RWPE1 (cell line): ENCODE results near the gene PPP2R3A.

Experiments
- CTCF ChIA-PET: fragments of 350-600 bp; sonication (Branson Sonifier 250); formaldehyde crosslinking; extraction: SDS; loops from one replicate; lab custom pipeline; 2021; lab: Yijun Ruan, JAX
- POLR2A ChIA-PET: fragments of 400-600 bp; formaldehyde crosslinking; extraction: SDS; loops from one replicate; lab custom pipeline; 2020; ENCODE audit warnings: antibody characterized with exemption; ENCODE audit not compliant: low non-redundant PET; lab: Yijun Ruan, JAX
- DNase-seq: peaks from one replicate; pipeline ENCODE4 v3.0.0; 2012; ENCODE audit warnings: low spot score
- H3K27ac ChIP-seq: fragments of 450-650 bp; 2 replicates; pipeline ENCODE4 v1.5.1; 2017
- TF ChIP-seq, protein P1 (sequence below): fragments of 450-650 bp; conservative IDR thresholded peaks from 2 replicates; pipeline ENCODE4 v1.5.1; 2017; ENCODE audit warnings: low read depth, mild to moderate bottlenecking

The PPP2R3A gene

DNA sequence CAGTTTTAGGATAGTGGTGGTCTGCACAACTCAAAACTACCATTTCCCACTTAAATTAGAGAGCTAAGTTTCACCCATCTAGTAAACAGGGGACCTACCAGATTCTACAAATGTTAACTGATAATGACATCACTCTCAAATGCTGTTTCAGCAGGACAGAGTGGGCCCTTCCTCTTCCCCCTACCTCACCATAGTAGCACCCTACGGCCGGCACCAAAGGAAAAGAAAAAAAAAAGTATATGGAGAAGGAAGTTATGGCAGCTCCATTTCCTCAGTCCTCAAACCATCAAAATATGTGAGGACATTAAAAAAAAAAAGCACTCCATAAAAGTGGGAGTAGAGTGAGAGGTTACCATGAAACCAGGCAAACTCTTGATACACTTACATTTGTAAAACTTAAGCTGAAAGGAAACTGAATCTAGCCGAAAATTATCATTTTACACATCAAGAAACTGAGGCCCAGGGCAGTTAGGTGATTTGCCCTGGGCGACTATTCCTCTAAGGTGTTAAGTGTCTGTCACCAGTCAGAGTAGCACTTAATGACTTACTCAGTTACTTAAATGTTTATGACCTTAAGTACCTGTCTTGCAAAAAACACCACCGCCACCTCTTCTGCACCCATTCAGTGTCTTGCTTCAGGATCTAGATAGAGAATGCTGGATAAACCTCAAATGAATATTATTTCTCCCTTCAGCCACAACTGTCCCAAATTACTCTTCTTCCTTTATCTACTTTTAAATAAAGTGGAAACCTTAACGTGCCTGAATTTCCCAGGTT is 227.9 kb downstream of the PPP2R3A start:
- TF ChIP-seq, protein P1, sequence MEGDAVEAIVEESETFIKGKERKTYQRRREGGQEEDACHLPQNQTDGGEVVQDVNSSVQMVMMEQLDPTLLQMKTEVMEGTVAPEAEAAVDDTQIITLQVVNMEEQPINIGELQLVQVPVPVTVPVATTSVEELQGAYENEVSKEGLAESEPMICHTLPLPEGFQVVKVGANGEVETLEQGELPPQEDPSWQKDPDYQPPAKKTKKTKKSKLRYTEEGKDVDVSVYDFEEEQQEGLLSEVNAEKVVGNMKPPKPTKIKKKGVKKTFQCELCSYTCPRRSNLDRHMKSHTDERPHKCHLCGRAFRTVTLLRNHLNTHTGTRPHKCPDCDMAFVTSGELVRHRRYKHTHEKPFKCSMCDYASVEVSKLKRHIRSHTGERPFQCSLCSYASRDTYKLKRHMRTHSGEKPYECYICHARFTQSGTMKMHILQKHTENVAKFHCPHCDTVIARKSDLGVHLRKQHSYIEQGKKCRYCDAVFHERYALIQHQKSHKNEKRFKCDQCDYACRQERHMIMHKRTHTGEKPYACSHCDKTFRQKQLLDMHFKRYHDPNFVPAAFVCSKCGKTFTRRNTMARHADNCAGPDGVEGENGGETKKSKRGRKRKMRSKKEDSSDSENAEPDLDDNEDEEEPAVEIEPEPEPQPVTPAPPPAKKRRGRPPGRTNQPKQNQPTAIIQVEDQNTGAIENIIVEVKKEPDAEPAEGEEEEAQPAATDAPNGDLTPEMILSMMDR = no peak
- ChIA-PET CTCF (interaction anchor here (0.6 to 0.9 kb wide), 2 partner anchors 56 to 242 kb away, joined by 3 to 4 read pairs; no protein-coding TSS in a partner anchor), POLR2A (no interaction called here)
- H3K27ac ChIP-seq = no peak overlapping the region
- DNase-seq = no peak

DNA sequence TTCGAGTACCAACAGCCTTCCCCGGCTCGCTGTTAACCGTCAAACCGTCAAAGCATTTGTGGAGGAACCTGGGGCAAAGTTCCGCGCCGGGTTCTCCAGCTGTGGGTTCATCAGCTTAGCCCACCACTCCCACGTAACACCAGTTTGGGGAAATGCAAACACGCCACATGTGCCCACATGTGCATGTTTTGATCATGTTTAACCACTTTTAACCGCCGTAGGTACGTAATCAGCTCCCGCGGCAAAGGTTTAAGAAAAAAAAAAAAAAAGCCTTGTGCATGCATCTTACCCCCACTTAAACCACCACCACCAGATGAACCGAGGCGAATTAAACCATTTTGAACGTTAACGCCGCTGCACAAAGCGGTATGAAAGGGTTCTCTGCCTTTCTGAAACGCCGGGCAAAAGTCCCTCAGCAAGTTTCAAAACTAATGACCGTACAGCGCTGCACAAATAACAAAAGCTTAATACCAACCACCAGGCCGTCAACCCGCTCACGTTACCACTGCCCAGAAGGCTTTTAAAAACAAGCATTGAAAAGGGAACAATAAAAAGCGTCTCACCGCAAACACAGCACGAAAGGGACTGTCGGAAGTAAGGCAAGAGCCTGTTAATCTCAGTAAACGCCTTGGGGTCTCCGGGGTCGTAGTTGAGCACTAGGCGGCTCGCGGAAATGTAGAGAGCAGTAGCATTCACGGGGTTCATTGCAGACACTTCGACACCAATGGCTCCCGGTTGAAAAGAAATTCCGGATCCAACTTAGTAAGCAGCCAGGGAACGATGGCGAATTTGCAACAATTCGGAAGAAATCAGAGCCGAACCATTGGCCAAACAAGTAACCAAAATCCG is 229.1 kb downstream of the PPP2R3A start:
- POLR2A ChIA-PET = interaction anchor here (0.6 to 0.7 kb wide), 2 partner anchors 40 to 1666 kb away, joined by 5 read pairs; no protein-coding TSS in a partner anchor
- H3K27ac ChIP-seq = peak overlapping the region; percentile 100
- TF ChIP-seq, protein P1 = no peak
- no peak for DNase-seq
- CTCF ChIA-PET = interaction anchor here (0.6 to 1.0 kb wide), 4 partner anchors 55 to 558 kb away, joined by 3 to 6 read pairs (median 4); no protein-coding TSS in a partner anchor

DNA sequence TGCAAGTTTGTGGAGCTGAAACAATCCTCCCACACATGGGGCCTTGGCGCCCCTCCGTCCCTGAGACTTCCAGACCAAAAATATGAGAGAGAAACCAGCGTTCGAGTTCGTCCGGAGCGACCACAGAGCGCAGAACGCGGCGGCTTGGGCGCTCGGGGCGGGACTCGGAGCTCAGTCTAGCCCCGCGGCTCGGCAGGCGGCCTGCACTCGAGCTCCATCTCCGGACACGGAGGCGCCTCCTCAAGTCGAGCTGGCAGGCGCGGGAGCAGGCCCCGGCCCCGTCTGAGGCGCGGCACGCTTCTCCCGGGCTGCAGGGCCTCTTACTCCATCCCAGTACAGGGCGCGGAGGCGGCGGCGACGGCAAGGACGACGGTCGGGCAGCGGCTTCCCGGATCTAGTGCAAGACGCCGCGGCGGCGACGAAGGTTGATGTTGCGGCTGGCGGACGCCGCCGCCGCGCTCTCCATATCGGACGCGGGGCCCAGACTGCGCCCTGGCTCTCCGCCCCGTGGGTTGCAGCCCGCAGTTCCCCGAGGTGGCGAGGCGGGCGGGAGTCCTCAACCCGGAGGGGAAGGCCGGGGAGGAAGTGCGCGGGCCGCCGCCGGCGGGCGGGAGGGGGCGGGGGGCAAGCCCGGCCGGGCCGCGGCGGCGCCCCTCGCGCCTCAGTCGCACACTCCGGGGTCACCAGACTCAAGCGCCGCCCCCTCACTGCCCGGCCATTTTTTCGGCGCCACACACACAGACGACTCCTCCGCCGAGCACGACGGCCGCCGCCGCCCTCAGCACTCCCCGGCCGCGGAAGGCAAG is 229.9 kb downstream of the PPP2R3A start:
- CTCF ChIA-PET = interaction anchor here (0.5 to 0.6 kb wide), 2 partner anchors 28 to 163 kb away, joined by 3 to 5 read pairs; no protein-coding TSS in a partner anchor
- peak; percentile 51 for DNase-seq
- TF ChIP-seq, protein P1 = no peak
- H3K27ac ChIP-seq = peak overlapping the region; percentile 100
- POLR2A ChIA-PET = interaction anchor here (0.6 to 1.5 kb wide), 3 partner anchors 56 to 1667 kb away, joined by 5 to 7 read pairs (median 6); partner anchors contain the start of gene STAG1

DNA sequence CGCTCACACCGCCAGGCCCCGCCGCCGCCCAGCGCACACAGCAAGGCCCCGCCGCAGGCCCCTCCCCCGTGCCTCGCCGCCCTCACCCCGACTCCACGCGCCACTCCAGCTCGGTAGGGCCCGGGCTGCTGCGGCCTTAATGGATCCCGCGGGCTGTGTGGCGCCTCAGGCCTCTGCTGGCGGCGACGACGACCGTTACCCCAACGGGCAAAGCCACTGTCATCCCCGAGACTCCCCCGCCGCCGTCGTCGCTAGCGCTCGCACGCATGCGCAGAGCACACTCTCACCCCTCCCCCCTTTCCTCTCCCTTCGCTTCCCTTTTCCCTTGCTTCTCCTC is 230.5 kb downstream of the PPP2R3A start, which contains the start of gene MSL2:
Gene MSL2, minus strand, starts transcription at position 272 of the 337 bp plus-strand sequence. CDS start 1,222 bp downstream, outside the sequence.
- peak; percentile 61 for DNase-seq
- TF ChIP-seq, protein P1 = no peak
- ChIA-PET CTCF (interaction anchor here (0.6 kb wide), 3 partner anchors 27 to 910 kb away, joined by 3 to 5 read pairs (median 3); no protein-coding TSS in a partner anchor), POLR2A (interaction anchor here (0.6 to 1.5 kb wide), 4 partner anchors 49 to 556 kb away, joined by 3 to 14 read pairs (median 6); partner anchors contain the start of gene STAG1)
- peak within 1 kb of the TSS; percentile 100 for H3K27ac ChIP-seq

DNA sequence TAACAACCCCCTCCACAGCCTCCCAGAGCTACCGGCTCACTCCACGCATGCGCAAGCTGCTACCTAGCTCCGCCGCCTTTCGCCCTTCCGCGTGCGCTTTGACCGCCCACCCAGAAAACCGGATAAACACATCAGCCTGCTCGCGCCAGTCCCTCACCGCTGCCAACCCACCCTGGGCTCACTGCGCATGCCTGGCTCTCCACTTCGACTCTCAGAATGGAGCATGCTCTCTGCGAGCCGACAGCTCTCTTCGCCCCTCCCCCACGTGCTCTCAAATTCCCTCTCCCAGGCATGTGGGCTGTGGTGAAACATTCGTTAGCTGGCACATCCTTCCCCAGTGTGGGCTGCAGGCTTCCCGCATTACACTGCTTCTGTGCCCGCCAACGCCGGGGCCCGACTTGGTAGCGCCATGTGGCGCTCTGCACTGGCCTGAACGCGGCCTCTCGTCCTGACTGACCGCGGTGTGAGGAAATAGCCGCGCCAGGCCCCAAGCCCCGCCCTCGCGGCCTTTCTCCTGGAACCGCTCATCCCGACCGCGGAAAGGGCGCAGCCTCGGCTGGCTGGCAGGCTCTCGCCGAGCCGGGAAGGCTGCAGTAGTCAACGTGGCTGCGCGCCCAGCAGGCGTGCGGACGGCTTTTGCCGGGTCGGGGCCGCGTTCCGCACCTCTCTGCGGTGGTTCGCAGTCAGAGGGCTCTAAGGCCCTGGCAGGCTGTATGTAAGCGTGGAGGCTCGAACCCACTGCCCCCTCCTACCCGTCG is 231.1 kb downstream of the PPP2R3A start:
- DNase-seq = peak; percentile 99
- ChIA-PET CTCF (interaction anchor here (0.6 to 0.8 kb wide), 4 partner anchors 27 to 909 kb away, joined by 3 to 5 read pairs (median 3); no protein-coding TSS in a partner anchor), POLR2A (interaction anchor here (0.5 to 1.5 kb wide), 8 partner anchors 14 to 666 kb away, joined by 3 to 14 read pairs (median 4); partner anchors contain the start of genes NCK1 and STAG1)
- peak overlapping the region; percentile 100 for H3K27ac ChIP-seq
- TF ChIP-seq, protein P1 = no peak
